ENCODE results near the gene FKBP6. TPM values are rescaled to one million over a fixed set of nuclear protein-coding genes. Genes with fewer than 3 reads are reported as not detected.
"Not testable (repeated sequence)": the region's sequence is repeated elsewhere in the genome, so short reads cannot be mapped to it uniquely, and the experiment has no call there.

The FKBP6 gene
- total and polyA plus RNA-seq, 2 donors, result not detected

GRCh38 chr7:73399185-73400050, 71.5 kb downstream of the FKBP6 start:
- DNase-seq (ENCODE audit: extremely low spot score), result peak; percentile 45
- H3K27ac ChIP-seq (ENCODE audit: low read depth); H3K36me3 ChIP-seq (ENCODE audit: insufficient read depth); H3K4me3 ChIP-seq (ENCODE audit: low read depth, low read length); H3K4me1 ChIP-seq (ENCODE audit: insufficient read depth): not testable (repeated sequence)
- WGBS, result 50% methylated on average over 19 of the region's 19 CpGs

DNA sequence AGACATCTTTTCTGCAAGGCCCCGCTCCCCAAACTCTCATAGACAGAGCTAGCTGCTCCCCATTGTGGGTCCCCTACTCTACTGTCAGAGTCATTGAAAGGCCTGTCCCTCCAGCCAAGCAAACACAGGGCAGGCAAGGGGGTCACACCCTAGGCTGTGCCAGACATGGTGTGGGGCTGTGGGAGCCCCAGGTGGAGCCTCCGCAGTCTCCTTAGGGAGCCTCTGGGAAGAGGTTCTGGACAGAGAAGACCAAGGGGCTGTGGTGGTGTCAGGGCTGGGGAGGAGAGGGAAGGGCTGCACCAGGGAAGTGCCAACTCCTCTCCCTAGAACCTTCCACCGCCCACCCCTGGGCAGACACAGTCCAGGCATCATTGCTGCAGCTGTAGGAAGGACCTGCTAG, 76.9 kb downstream of the FKBP6 start:
- not testable (repeated sequence) for H3K4me1 ChIP-seq (ENCODE audit: insufficient read depth); H3K36me3 ChIP-seq (ENCODE audit: insufficient read depth); H3K4me3 ChIP-seq (ENCODE audit: low read depth, low read length); H3K27ac ChIP-seq (ENCODE audit: low read depth); DNase-seq (ENCODE audit: extremely low spot score)
- 88% methylated on average over 3 of the region's 3 CpGs for WGBS

Small RNAs within 50 kb of the gene (small RNA-seq; reads per million reads assigned to genes)
- not detected for gene RF00019
- not detected for gene RNU6-1080P

Other genes starting within 250 kb of the FKBP6 start
- gene SPDYE9, start 242.1 kb upstream of the FKBP6 start, total RNA-seq, result not detected
- not detected for gene SPDYE9, start 242.1 kb upstream of the FKBP6 start, polyA plus RNA-seq
- gene NSUN5, start 19.3 kb upstream of the FKBP6 start, total RNA-seq, result 10.4 TPM
- 31.4 TPM for gene NSUN5, start 19.3 kb upstream of the FKBP6 start, polyA plus RNA-seq
- gene TRIM50, start 79 bp upstream of the FKBP6 start, total RNA-seq, result 0.21 TPM
- 0.14 TPM for gene TRIM50, start 79 bp upstream of the FKBP6 start, polyA plus RNA-seq
- gene FZD9, start 105.6 kb downstream of the FKBP6 start, total RNA-seq, result 1.3 TPM
- 0.46 TPM for gene FZD9, start 105.6 kb downstream of the FKBP6 start, polyA plus RNA-seq
- gene BAZ1B, start 194.1 kb downstream of the FKBP6 start, total RNA-seq, result 60.0 TPM
- 37.1 TPM for gene BAZ1B, start 194.1 kb downstream of the FKBP6 start, polyA plus RNA-seq
- 6.9 TPM for gene BCL7B, start 229.5 kb downstream of the FKBP6 start, total RNA-seq
- 79.2 TPM for gene BCL7B, start 229.5 kb downstream of the FKBP6 start, polyA plus RNA-seq